Lung microvascular endothelial cell (primary cell): ENCODE data around the gene SLC16A9. TPM values are rescaled to one million over a fixed set of nuclear protein-coding genes. Genes with fewer than 3 reads are reported as not detected.

ENCODE experiments used
- DNase-seq, 2 donors: peaks; one replicate each; pipeline versions ENCODE4 v3.0.0 to v3.0.0-alpha.2; 2010; ENCODE audit warnings: low read depth in 2 of 2
- total RNA-seq: library from RNA; depleted of rRNA; stranded (reverse); fragments of >200 nt; gene quantifications from 2 replicates; pipeline ENCODE4 v1.2.1, GENCODE V29; 2014

SLC16A9 gene
- total RNA-seq, 1 donor from 2014 or later = not detected

DNA sequence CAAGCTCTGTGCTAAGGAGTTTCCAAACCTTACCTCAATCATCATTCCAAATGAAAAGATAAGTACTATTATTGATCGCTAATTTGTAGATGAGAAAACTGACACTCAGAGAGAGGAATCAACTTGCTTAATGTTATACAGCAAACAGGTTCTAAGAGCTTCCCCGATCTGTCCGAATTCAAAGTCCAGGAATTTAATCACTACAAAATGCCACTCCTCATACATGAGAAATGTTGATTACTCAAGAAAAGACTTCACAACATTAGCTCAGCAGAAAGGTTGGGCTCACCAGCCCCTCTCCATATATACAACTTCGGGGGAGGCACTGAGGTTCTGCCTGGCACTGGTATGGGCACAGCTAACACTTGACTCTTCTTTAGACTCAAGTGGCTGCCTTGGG lies 80.7 kb downstream of the SLC16A9 start:
- no peak for DNase-seq

DNA sequence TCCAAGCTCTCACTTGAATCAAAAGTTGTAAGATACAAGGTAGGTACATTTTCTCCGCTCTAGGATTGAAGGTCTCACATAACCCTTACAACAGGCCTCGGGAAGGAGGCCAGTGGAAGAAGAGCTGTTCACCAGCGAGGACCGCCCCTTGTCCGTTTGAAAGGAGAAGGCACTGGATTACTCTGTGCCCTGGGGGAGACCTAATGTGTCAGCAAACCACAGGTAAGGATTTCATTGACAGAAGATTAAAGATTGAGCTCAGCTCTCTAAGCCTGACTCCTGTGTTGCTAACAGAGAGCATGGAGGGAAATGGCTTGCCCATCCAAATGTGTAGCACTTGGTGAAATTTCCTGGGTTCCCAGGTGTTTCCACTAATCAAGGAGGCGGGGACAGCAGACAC lies 81.2 kb downstream of the SLC16A9 start:
- no peak for DNase-seq

DNA sequence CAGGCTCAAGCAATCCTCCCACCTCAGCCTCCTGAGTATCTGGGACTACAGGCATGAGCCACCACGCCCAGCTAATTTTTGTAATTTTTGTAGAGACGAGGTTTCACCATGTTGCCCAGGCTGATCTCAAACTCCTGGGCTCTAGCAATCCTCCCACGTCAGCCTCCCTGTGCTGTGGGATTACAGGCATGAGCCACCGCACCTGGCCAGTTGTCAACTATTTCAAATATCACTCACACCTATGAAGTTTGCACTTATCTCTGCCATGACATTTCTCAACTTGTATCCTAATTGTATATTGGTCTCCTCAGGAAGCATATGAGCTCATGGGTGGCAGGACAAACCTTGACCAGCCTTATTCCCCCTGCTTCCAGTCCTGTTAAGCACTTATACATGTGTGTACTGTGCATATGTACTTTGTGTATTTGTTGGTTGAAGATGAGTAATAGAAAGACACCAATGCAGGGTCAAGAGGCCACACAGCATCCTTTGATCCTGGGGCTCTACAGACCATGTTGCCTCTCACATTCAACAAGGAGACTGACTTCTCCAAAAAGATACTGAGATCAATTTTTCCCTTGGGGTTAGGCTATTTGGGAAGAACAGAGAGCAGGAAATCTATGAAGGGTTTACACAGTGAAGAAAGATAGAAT lies 82.2 kb downstream of the SLC16A9 start:
- DNase-seq = no peak

DNA sequence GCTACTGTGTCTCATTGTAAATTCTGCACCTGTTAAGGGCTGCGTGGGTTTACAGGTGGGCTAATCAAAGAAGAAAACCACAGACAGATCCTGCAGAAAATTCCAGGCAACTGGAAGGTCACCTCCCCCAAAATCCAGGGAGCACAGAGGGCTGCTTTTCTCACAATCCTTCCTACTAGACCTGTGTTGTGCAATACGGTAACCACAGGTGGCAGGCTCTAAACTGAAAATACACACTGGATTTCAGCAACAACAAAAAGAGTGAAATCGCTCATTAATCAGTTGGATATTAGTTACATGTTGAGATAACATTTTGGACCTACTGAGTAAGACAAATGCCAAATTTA lies 83.2 kb downstream of the SLC16A9 start:
- no peak for DNase-seq

DNA sequence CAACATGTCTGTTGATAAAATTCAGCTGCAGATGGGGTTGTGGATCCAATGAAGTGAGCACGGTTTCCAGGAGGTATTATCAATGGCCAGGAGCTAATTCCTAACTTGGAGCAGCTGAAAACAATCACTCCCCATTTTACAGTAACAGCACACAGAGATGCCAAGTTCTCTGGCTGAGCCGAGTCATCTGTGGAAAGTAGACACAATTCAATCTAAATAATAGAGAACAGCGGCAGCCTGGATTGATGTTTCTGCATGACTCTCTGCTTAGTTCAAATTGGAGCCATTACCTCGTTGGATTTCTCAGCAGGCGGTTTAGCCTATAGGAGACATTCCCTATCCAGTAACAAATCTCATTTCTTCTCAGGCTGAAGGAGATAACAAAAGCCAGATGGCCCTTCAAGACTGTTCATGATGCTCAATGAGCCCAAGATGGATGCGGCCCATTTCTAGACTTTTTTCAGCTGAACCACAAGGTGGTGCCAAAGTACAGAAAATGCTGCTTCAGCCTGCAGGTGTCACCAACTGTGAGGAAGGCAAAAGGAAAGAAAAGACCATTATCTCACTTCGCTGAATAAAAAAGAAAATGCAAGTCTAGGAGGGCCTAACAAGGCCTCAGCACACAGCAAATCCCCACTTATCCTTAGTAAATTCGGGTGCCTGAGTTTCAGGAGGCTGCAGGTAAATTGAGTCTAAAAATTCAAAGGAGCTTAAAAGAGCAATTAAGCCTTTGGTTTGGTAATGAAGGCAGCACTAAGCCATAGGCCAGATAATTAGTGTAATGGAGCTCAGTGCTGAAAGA lies 83.7 kb downstream of the SLC16A9 start:
- DNase-seq = peak; percentile 69 to 74

DNA sequence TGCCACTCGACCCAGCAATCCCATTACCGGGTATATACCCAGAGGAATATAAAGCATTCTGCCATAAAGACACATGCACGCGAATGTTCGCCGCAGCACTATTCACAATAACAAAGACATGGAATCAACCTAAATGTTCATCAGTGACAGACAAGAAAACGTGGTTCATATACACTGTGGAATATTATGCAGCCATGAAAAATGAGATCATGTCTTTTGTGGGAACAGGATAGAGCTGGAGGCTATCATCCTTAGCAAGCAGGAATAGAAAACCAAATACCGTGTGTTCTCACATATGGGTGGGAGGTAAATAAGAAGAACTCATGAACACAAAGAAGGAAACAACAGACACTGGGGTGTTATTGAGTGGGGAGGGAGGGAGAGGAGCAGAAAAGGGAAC lies 84.7 kb downstream of the SLC16A9 start:
- DNase-seq = no peak

DNA sequence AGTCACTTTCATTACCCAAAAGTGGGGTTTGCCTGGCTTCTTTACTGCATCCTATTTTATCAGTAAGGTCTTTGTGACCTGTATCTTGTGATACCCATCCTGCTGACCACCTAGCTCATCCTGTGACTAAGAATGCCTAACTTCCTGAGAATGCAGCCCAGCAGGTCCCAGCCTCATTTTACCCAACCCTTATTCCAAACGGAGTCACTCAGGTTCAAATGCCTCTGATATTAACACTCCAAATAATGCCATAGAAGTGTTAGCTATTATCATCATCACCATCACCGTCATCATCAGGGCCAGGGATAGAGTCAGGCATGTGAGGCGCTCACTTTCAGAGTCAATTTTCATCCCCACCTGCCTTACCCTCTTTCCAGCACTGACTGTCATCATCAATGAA lies 85.5 kb downstream of the SLC16A9 start:
- no peak for DNase-seq

DNA sequence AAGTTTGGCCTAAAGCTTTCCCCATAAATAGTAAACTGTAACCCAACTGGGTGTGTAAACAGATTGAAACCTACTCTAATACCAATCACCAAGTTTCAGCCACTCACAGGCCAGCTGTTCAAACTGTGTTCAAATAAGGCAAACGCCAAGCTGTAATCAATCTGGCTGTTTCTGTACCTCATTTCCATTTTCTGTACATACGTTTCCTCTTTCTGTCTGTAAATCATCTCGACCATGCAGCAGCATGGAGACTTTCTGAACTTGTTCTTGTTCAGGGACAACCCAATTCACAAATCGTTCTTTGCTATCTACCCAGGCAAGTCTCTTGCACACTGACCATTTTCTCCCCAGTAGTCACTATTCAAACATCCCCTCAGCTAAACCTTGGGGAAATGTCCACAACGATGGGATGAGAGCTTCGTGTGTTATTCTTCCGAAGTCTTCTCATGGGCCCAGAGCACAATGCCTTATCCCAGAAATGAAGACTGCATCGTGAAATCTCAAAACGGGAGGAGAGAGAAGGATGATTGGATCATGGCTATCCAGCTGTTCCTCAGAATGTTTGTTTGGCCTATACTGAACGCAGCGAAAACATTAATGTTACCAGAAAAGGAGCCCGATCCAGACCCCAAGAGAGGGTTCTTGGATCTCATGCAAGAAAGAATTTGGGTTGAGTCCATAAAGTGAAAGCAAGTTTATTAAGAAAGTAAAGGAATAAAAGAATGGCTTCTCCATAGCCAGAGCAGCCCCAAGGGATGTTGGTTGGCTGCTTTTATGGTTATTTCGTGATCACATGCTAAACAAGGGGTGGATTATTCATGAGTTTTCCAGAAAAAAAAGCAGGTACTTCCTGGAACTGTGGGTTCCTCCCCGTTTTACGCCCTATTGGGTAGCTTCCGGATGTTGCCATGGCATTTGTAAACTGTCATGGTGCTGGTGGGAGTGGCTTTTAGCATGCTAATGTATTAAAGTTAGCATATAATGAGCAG lies 86.2 kb downstream of the SLC16A9 start:
- no peak for DNase-seq

DNA sequence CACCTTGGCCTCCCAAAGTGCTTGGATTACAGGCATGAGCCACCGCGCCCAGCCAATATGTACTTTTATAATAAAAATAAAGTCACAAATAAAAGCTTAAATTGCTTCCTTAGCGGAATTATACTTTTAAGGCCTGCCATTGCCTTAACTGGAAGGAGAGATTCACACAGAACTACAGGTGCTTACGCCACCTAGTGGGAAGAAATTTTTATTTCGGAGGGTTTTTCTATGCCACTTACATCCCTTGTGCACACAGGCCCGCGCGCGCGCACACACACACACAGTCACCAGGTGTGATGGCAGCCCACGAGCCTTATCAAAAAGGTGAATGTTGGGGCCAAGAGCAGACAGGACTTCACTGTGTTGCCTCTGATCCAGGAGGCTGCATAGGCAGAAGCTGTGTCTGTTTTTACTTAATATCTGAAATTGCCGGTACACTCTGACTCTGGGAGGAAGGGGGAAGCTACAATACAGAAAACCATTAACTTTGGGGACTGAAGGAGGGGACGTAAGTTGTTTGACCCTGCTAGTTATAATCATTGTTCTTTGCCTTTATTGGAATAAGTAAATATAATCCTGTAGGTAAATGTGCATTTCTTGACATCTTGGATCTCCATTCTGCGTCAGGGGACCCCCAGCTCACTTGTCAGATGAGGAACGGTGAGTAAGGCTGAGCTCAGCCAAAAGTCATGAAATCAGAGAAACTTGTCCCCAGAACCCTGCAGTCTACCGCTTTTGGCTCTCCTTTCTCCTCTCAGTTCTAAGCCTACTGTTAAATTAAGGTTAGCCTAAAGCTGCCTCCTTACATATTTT lies 87.1 kb downstream of the SLC16A9 start:
- DNase-seq = peak; percentile 57 to 71

DNA sequence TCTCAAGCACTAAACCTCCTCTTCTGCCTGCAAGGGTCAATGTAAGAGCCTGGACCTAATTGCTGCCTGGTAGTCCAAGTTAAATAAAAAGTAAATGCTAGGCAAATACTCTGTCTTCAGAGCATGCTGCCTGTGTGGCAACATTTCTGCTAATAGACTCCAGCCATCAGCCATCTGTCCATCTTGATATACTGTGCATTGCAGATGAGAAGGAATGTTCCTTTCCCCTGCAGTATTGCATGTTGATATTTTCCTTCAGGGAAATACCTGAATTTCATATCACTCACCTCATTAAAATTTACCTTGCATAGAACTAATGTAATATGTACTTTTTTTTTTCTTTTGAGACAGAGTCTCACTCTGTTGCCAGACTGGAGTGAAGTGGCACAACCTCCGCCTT lies 87.9 kb downstream of the SLC16A9 start:
- no peak for DNase-seq

DNA sequence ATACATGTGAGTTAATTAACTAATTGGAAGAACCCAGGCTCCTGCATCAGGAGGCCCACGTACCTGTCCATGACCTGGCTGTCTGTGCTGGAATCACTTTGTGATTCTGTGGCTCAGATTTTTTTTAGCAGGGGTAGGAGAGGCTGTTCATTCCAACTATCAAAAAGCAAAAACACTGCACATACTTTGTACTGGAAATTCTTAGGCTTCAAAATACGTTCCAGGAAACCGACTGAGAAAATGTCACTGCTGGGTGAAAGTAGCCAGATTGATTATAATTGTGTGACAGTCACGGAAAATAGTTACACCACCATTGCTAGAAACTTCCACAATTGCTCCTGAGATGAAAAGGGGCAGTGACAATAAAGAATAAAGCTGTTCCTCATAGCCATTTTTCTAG lies 91.0 kb downstream of the SLC16A9 start:
- DNase-seq = no peak

GRCh38 chr10:59617996-59618395 lies 91.7 kb downstream of the SLC16A9 start:
- no peak for DNase-seq

DNA sequence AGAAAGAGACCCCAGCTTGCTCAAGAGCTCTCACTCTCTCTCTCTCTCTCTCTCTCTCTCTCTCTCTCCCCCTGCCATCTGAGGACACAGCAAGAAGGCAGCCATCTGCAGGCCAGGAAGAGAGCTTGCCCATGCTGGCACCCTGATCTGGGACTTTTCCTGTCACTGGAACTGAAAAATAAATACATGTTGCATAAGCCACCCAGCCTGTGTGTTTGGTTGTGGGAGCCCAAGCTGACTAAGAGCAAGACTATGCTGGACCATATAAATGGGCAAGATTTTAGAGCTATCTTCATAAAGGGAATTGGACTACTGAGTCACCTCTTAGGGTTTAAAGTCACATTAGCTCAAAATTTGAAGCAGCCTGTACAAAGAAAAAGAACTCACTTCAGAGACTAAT lies 98.6 kb downstream of the SLC16A9 start:
- no peak for DNase-seq

DNA sequence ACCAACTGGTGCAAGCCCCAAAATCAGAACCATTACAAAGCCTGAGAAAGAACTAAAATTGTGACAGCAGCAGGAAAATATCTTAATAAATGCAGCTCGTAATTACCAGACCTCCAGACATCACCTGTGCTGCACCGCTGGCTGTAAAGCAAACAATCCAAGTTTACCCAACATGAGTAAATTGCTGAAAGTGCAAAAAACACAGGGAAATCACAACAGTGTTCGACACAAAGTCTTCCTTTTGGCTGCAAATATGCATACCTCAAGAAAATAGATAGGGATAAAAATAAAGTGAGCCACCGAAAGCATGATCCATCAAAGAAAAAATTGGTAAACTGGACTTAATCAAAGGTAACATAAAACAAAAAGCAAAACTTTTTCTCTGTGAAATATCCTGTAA lies 101.7 kb downstream of the SLC16A9 start:
- no peak for DNase-seq

DNA sequence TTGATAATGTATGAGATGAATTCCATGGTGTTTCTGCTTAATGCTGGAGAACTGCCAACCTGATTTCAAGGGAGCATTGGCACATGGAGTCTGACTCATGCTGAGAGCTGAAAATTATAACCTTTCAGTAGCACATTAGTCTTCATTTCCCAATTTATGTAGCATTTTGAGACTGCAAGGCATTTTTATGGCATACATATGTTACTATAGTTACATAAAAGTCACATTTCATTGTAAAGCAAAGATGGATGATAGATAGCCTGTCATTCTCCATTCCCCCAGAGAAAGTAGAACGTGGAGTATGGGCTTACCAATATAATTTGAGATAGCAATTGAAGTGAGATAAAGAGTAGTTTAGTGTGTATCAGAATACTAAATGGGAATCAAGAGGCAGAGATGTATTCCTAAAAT lies 103.1 kb downstream of the SLC16A9 start:
- DNase-seq = no peak

DNA sequence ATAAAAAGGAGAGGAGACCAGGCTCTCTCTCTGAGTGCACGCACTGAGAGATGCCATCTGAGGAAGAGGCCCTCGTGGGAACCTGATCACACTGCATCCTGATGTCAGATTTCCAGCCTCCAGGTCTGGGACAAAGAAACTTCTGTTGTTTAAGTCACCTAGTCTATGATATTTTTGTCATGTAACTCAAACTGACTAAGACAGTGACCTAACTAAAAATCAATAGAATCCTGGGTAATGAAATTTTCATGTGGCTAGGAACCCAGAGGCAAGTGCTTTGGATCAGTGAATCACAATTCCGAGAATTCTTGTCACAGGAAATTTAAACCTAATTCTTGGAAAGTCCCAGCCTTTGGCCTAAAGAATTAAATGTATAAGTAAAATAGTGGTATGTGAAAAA lies 107.7 kb downstream of the SLC16A9 start:
- no peak for DNase-seq

Other genes with a start within 250 kb of the SLC16A9 start
- gene MRLN, start 43.6 kb upstream of the SLC16A9 start, total RNA-seq = not detected in 2 replicates
- 12.7 and 14.6 TPM in 2 replicates for gene CCDC6, start 196.7 kb upstream of the SLC16A9 start, total RNA-seq